Right lobe of liver (tissue), 4 donors: Measurements from ENCODE around the gene CIITA.

Source experiments
- POLR2A ChIP-seq: fragments of 450-650 bp; IDR thresholded peaks from one replicate; pipeline ENCODE4 v1.6.1; 2017; ENCODE audit warnings: antibody characterized with exemption, mild to moderate bottlenecking
- TF ChIP-seq, protein P1 (sequence below), 4 donors: fragments of 200-600 bp in 3 of 4; fragments of 450-650 bp in 1 of 4; IDR thresholded peaks; one replicate each; pipeline versions ENCODE4 v1.5.1 to v1.8.0; 2016 to 2022; ENCODE audit warnings: antibody characterized with exemption in 4 of 4, mild to moderate bottlenecking in 2 of 4
- donor health status: DM: no; HTN: no; CAD: no.
- donor health status: DM: no; HTN: no; CAD: no.
- donor health status: DM: no; HTN: yes; CAD: no.

DNA sequence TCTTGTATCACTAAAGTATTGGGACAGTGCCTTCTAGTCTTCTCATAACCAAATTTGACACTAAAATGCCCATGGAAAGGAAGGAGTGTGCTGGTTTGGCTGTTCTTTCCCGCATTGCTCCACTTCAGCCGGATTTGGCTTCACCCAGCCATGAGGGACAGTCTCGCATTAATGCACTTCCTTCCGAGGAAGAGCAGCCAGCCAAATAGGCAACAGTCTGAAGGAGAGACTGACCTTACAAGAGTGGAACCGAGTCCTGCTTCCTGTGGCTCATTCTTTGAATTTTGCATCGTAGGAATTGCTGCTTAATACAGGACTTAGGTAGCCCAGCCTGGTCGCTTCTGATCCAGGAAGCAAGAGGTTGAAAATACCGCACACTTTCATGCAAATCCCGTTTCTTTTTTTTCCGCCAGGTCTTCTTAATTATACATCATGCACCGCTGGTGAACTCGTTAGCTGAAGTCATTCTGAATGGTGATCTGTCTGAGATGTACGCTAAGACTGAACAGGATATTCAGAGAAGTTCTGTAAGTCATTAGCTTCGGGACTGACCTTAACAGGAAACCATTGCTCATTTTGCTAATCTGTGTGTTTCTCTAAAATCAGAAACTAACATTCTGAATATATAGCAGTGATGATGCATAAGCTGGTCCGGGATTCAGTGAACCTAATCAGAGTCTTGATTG lies 105.6 kb downstream of the CIITA start:
- TF ChIP-seq, protein P1, sequence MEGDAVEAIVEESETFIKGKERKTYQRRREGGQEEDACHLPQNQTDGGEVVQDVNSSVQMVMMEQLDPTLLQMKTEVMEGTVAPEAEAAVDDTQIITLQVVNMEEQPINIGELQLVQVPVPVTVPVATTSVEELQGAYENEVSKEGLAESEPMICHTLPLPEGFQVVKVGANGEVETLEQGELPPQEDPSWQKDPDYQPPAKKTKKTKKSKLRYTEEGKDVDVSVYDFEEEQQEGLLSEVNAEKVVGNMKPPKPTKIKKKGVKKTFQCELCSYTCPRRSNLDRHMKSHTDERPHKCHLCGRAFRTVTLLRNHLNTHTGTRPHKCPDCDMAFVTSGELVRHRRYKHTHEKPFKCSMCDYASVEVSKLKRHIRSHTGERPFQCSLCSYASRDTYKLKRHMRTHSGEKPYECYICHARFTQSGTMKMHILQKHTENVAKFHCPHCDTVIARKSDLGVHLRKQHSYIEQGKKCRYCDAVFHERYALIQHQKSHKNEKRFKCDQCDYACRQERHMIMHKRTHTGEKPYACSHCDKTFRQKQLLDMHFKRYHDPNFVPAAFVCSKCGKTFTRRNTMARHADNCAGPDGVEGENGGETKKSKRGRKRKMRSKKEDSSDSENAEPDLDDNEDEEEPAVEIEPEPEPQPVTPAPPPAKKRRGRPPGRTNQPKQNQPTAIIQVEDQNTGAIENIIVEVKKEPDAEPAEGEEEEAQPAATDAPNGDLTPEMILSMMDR (IDR thresholded peaks at IDR 0.05) = no peak
- no peak for TF ChIP-seq POLR2A
